Astrocyte of the spinal cord (primary cell): ENCODE results near the gene CHMP1B.

Experiments
- DNase-seq: peaks from one replicate; pipeline ENCODE4 v3.0.0; 2011; ENCODE audit warnings: low read depth, low spot score
- H3K4me3 ChIP-seq: 2 replicates; pipeline ENCODE4 v1.5.1; 2011; ENCODE audit warnings: low read depth, mild to moderate bottlenecking, low read length, moderate library complexity
- in situ Hi-C: cut with HindIII; loops from 2 replicates; pipeline ENCODE4 v1.10.0; 2017; ENCODE audit warnings: low sequenced_read_pairs
- TF ChIP-seq, protein P1 (sequence below): IDR thresholded peaks from 2 replicates; pipeline ENCODE4 v1.5.1; 2012; ENCODE audit warnings: low read depth, mild to moderate bottlenecking, low read length, inconsistent platforms

CHMP1B gene

GRCh38 chr18:11851146-11851805 is at the start of gene CHMP1B:
Gene CHMP1B (plus strand): TSS chr18:11851413. CDS start chr18:11851512, 99 bp downstream.
- peak within 1 kb of the TSS; percentile 83 for H3K4me3 ChIP-seq
- in situ Hi-C loops = no loop called here
- DNase-seq = peak; percentile 99
- TF ChIP-seq, protein P1, sequence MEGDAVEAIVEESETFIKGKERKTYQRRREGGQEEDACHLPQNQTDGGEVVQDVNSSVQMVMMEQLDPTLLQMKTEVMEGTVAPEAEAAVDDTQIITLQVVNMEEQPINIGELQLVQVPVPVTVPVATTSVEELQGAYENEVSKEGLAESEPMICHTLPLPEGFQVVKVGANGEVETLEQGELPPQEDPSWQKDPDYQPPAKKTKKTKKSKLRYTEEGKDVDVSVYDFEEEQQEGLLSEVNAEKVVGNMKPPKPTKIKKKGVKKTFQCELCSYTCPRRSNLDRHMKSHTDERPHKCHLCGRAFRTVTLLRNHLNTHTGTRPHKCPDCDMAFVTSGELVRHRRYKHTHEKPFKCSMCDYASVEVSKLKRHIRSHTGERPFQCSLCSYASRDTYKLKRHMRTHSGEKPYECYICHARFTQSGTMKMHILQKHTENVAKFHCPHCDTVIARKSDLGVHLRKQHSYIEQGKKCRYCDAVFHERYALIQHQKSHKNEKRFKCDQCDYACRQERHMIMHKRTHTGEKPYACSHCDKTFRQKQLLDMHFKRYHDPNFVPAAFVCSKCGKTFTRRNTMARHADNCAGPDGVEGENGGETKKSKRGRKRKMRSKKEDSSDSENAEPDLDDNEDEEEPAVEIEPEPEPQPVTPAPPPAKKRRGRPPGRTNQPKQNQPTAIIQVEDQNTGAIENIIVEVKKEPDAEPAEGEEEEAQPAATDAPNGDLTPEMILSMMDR = no peak

DNA sequence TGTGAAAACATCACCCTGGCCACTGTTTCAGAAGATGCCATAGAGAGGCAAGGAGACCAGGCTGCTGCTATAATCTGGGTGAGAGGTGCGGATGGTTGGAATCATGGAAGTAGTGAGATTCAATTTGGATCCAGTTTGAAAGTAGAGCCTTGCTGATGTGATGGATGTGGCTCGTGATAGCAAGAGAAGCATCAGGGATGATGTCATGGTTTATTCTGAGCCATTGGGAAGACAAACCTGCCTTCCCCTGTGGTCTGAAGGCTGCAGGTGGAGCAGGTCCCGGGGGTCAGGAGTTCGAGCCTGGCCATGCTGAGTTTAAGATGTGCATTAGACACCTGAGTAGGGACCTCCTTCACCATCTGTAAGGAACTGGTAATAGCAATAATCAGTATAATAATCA is 49.6 kb upstream of the CHMP1B start:
- in situ Hi-C loops = no loop called here
- no peak overlapping the region for H3K4me3 ChIP-seq
- TF ChIP-seq, protein P1 = no peak
- DNase-seq = no peak

- in situ Hi-C loops = no loop called here
- TF ChIP-seq, protein P1 = no peak
- no peak overlapping the region for H3K4me3 ChIP-seq
- no peak for DNase-seq
Observed at GRCh38 chr18:11802158-11802557, 49.1 kb upstream of the CHMP1B start.

GRCh38 chr18:11802586-11802985 is 48.6 kb upstream of the CHMP1B start:
- DNase-seq = no peak
- TF ChIP-seq, protein P1 = no peak
- H3K4me3 ChIP-seq = no peak overlapping the region
- in situ Hi-C loops = no loop called here

- in situ Hi-C loops = no loop called here
- peak; percentile 29 for DNase-seq
- TF ChIP-seq, protein P1 = no peak
- no peak overlapping the region for H3K4me3 ChIP-seq
Observed at GRCh38 chr18:11807233-11807632, 44.0 kb upstream of the CHMP1B start.

GRCh38 chr18:11808001-11808855 is 43.0 kb upstream of the CHMP1B start:
- in situ Hi-C loops = no loop called here
- DNase-seq = peak; percentile 22
- TF ChIP-seq, protein P1 = no peak

More at GRCh38 chr18:11808001-11808855, 43.0 kb upstream of the CHMP1B start:
- no peak overlapping the region for H3K4me3 ChIP-seq
